SK-N-SH (cell line): Measurements from ENCODE around the gene SUFU. TPM values are rescaled to one million over a fixed set of nuclear protein-coding genes. Genes with fewer than 3 reads are reported as not detected.

Experiments
- CTCF ChIA-PET: fragments of 300-600, 350-600 bp; formaldehyde crosslinking; extraction: SDS; loops from one replicate; lab custom pipeline; 2021; lab: Yijun Ruan, JAX
- POLR2A ChIA-PET: fragments of 350-600 bp; sonication (Branson Sonifier 250); formaldehyde crosslinking; extraction: SDS; loops from one replicate; lab custom pipeline; 2020; ENCODE audit warnings: antibody characterized with exemption, inconsistent platforms; lab: Yijun Ruan, JAX
- DNase-seq: peaks from one replicate; pipeline ENCODE4 v3.0.0; 2012
- H2AFZ ChIP-seq: fragments of 200-600 bp; sonication (generic); 2 replicates; pipeline ENCODE4 v1.8.1; 2016; ENCODE audit warnings: antibody characterized with exemption, mild to moderate bottlenecking, low read depth
- H3F3A ChIP-seq: fragments of 200-600 bp; sonication (generic); replicated peaks from 2 replicates; pipeline ENCODE3; 2016; ENCODE audit warnings: antibody characterized with exemption, mild to moderate bottlenecking; ENCODE audit not compliant: insufficient read depth
- H3K27ac ChIP-seq, 2 experiments: fragments of 200-500 bp in 1 of 2; fragments of 200-600 bp in 1 of 2; sonication (Bioruptor generic) in 1 of 2; sonication (generic), shearing (Covaris generic) in 1 of 2; 2 replicates each; pipeline versions ENCODE4 v1.5.1 to v1.6.1; 2014 to 2016; ENCODE audit warnings: low read depth in 2 of 2, inconsistent platforms in 1 of 2, low read length in 1 of 2, mild to moderate bottlenecking in 1 of 2, mixed read lengths in 1 of 2
- H3K27me3 ChIP-seq: fragments of 200-600 bp; sonication (generic), shearing (Covaris generic); 2 replicates; pipeline ENCODE4 v1.6.1; 2016; ENCODE audit warnings: mixed run types; ENCODE audit not compliant: insufficient read depth
- H3K36me3 ChIP-seq, 2 experiments: fragments of 200-500 bp in 1 of 2; fragments of 200-600 bp in 1 of 2; sonication (Bioruptor generic) in 1 of 2; sonication (generic) in 1 of 2; replicated peaks in 1 of 2; 2 replicates each; pipeline versions ENCODE3 to v1.5.1; 2014 to 2016; ENCODE audit warnings: low read length in 1 of 2, mild to moderate bottlenecking in 1 of 2; ENCODE audit not compliant: insufficient read depth in 2 of 2, control insufficient read depth in 1 of 2
- H3K4me1 ChIP-seq, 2 experiments: fragments of 200-500 bp in 1 of 2; fragments of 200-600 bp in 1 of 2; sonication (Bioruptor generic) in 1 of 2; sonication (generic), shearing (Covaris generic) in 1 of 2; 2 replicates each; pipeline versions ENCODE4 v1.5.1 to v1.6.1; 2014 to 2016; ENCODE audit warnings: low read depth in 1 of 2, low read length in 1 of 2, mixed run types in 1 of 2; ENCODE audit not compliant: insufficient read depth in 2 of 2, control insufficient read depth in 1 of 2
- H3K4me2 ChIP-seq: fragments of 200-600 bp; sonication (generic), shearing (Covaris generic); 2 replicates; pipeline ENCODE4 v1.6.1; 2017; ENCODE audit warnings: mixed run types
- H3K4me3 ChIP-seq, 2 experiments: fragments of 200-500 bp in 1 of 2; fragments of 200-600 bp in 1 of 2; sonication (Bioruptor generic) in 1 of 2; sonication (generic), shearing (Covaris generic) in 1 of 2; 2 replicates each; pipeline versions ENCODE4 v1.5.1 to v1.8.1; 2014 to 2016; ENCODE audit warnings: low read depth in 2 of 2, inconsistent platforms in 1 of 2, low read length in 1 of 2, mild to moderate bottlenecking in 1 of 2, mixed read lengths in 1 of 2, moderate library complexity in 1 of 2
- H3K79me2 ChIP-seq: fragments of 200-600 bp; sonication (generic); 2 replicates; pipeline ENCODE4 v1.8.1; 2017; ENCODE audit warnings: mild to moderate bottlenecking; ENCODE audit not compliant: insufficient read depth
- H3K9ac ChIP-seq: fragments of 200-600 bp; sonication (generic); 2 replicates; pipeline ENCODE4 v1.6.1; 2017; ENCODE audit warnings: mixed run types
- H3K9me2 ChIP-seq: fragments of 200-600 bp; sonication (generic); 2 replicates; pipeline ENCODE4 v1.6.1; 2017; ENCODE audit warnings: mixed run types
- H3K9me3 ChIP-seq: fragments of 200-600 bp; sonication (generic); 2 replicates; pipeline ENCODE4 v1.6.1; 2017; ENCODE audit warnings: mixed run types, mild to moderate bottlenecking, moderate library complexity
- H4K20me1 ChIP-seq: fragments of 200-600 bp; sonication (generic); 2 replicates; pipeline ENCODE4 v1.6.1; 2017; ENCODE audit warnings: mild to moderate bottlenecking, mixed run types; ENCODE audit not compliant: insufficient read depth
- CTCF ChIP-seq: fragments of 200-600 bp; sonication (generic); IDR thresholded peaks from 2 replicates; pipeline ENCODE4 v1.6.1; 2017; ENCODE audit warnings: antibody characterized with exemption, mild to moderate bottlenecking, moderate library complexity
- EZH2phosphoT487 ChIP-seq: fragments of 200-600 bp; sonication (generic); IDR thresholded peaks from 2 replicates; pipeline ENCODE4 v1.6.1; 2017; ENCODE audit warnings: low read depth, mixed run types, mild to moderate bottlenecking, antibody characterized with exemption, moderate library complexity, borderline replicate concordance
- GABPA ChIP-seq: IDR thresholded peaks from 2 replicates; pipeline ENCODE4 v1.4.0; 2012; ENCODE audit warnings: low read depth, mild to moderate bottlenecking
- RAD21 ChIP-seq: IDR thresholded peaks from 2 replicates; pipeline ENCODE4 v1.6.1; 2012; ENCODE audit warnings: mild to moderate bottlenecking, low read length
- RFX5 ChIP-seq: IDR thresholded peaks from 2 replicates; pipeline ENCODE4 v1.6.1; 2012; ENCODE audit warnings: mild to moderate bottlenecking, improper control_type of control experiment, low read length
- SMC3 ChIP-seq: IDR thresholded peaks from 2 replicates; pipeline ENCODE4 v1.6.1; 2012; ENCODE audit warnings: low read depth, low read length, improper control_type of control experiment
- TEAD4 ChIP-seq: IDR thresholded peaks from 2 replicates; pipeline ENCODE4 v1.4.0; 2012; ENCODE audit warnings: mild to moderate bottlenecking, borderline replicate concordance; ENCODE audit not compliant: insufficient read depth
- YY1 ChIP-seq: IDR thresholded peaks from 2 replicates; pipeline ENCODE4 v1.4.0; 2012; ENCODE audit warnings: low read depth, mild to moderate bottlenecking
- WGBS: methylation state at CpG from one replicate; pipeline ENCODE4 v1.1.6; 2017; ENCODE audit warnings: low lambda C conversion rate; 5-methylcytosine and 5-hydroxymethylcytosine counted together
- polyA plus RNA-seq, 3 experiments: library from polyadenylated mRNA; depleted of rRNA; stranded (reverse); fragments of >200 nt; gene quantifications; 2 replicates each; pipeline ENCODE4 v1.2.3, GENCODE V29; 2012
- TF ChIP-seq, protein P1 (sequence below): IDR thresholded peaks from 2 replicates; pipeline ENCODE4 v1.4.0; 2012; ENCODE audit warnings: low read depth

The SUFU gene
- polyA plus RNA-seq, 1 of the 3 experiments (the other 2 are of a cell fraction) = 5.7 TPM

DNA sequence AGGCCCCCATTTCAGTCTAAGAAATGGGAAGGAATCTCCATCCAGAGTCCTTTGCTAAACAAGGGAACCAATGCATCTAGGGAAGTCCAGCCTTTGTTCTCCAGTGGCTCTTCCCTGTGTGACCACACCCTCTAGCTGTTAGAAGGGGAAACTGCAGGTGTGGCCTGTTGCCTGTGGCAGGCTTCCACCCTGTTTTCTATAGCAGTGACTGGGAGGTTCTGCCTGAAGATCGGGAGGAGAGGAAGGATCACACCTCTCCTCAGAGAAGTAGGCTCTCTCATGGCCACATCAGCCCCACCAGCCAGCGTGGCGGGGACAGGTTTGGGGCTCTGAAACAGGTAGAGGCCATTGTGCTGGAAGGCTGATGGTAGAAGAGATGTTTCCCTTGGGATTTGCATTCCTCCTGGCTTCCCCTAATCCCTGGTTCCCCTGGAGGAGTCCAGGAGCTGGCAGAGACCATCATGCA lies 92.8 kb downstream of the SUFU start:
- H3K27me3 ChIP-seq = no peaks in the 10 kb centered on the region
- TF ChIP-seq, protein P1, sequence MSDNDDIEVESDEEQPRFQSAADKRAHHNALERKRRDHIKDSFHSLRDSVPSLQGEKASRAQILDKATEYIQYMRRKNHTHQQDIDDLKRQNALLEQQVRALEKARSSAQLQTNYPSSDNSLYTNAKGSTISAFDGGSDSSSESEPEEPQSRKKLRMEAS = no peak
- TF ChIP-seq RFX5 (no peak), CTCF (peak; percentile 69), RAD21 (peak; percentile 78), SMC3 (peak; percentile 58)
- H3K9me2 ChIP-seq = no peaks in the 10 kb centered on the region
- ChIA-PET CTCF (interaction anchor here (0.7 to 3.7 kb wide), 15 partner anchors 9 to 135 kb away, joined by 3 to 29 read pairs (median 5); partner anchors contain the start of gene ACTR1A), POLR2A (no interaction called here)
- no peak overlapping the region for H3K4me2 ChIP-seq
- no peaks in the 10 kb centered on the region for H4K20me1 ChIP-seq
- peaks cover 3 to 5% of the 10 kb centered on the region in 2 experiments; a peak in 2 of 4 replicates for H3K4me1 ChIP-seq
- 67% methylated on average over 3 of the region's 3 CpGs for WGBS
- H3K9me3 ChIP-seq = no peaks in the 10 kb centered on the region
- peaks cover 4 to 26% of the 10 kb centered on the region in 2 experiments for H3K36me3 ChIP-seq
- no peak overlapping the region; a peak in 1 of 4 replicates for H3K27ac ChIP-seq
- H2AFZ ChIP-seq = no peak overlapping the region
- H3K9ac ChIP-seq = no peak overlapping the region
- H3K79me2 ChIP-seq = no peaks in the 10 kb centered on the region
- H3K4me3 ChIP-seq = no peak overlapping the region; a peak in 1 of 4 replicates
- no peaks in the 10 kb centered on the region for H3F3A ChIP-seq
- DNase-seq = peak; percentile 76

DNA sequence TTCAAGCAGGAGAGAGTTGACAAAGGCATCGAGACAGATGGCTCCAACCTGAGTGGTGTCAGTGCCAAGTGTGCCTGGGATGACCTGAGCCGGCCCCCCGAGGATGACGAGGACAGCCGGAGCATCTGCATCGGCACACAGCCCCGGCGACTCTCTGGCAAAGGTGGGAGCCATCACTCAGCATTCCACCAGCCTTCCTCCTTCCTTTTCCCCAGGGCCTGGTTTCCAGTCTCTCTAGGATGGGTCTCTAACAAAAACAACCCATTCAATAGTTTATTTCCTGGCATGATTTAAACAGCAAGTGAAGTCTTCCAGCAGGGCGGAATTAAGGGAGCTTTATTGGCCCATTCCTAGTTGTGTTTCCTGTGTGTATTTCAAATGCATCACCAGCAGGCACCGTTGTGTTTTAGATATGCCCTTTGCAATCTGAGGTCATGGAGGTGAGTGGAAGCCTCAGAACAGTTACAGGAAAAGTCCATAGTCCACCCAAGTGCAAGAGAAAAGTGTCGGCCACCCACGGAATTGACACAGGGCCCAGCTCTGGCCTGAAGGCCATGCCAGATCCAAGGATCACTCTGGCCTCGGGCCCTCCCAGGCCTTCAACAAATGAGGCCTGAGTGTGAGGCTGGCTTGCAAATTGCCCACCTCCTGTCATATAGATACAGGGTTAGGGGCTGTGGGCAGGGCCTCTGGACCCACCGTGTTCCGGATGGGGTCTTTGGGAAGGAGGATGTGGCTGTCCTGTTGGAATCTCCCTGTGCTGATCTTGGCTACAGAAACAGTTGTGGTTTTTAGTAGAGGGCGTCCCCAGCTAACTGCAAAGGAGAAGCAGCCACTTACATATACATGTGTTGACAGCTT lies 93.6 kb downstream of the SUFU start:
- TF ChIP-seq YY1 (no peak), TEAD4 (no peak), GABPA (no peak), EZH2phosphoT487 (no peak)
- TF ChIP-seq, protein P1 = no peak
- 80% methylated on average over 7 of the region's 16 CpGs for WGBS
- CTCF ChIA-PET = interaction anchor here (0.6 to 3.7 kb wide), 10 partner anchors 10 to 1909 kb away, joined by 3 to 29 read pairs (median 6); partner anchors contain the start of gene ACTR1A

More for the DNA sequence above, 93.6 kb downstream of the SUFU start:
- no peaks in the 10 kb centered on the region for H3F3A ChIP-seq
- DNase-seq = no peak
- POLR2A ChIA-PET = no interaction called here
- H3K4me2 ChIP-seq = no peak overlapping the region
- no peak overlapping the region for H2AFZ ChIP-seq
- no peak overlapping the region for H3K9ac ChIP-seq
- H4K20me1 ChIP-seq = no peaks in the 10 kb centered on the region
- H3K27me3 ChIP-seq = no peaks in the 10 kb centered on the region
- H3K79me2 ChIP-seq = no peaks in the 10 kb centered on the region
- no peak overlapping the region for H3K27ac ChIP-seq
- H3K36me3 ChIP-seq = peaks cover 4 to 26% of the 10 kb centered on the region in 2 experiments
- no peaks in the 10 kb centered on the region for H3K9me2 ChIP-seq
- no peak overlapping the region for H3K4me3 ChIP-seq
- no peaks in the 10 kb centered on the region for H3K9me3 ChIP-seq
- H3K4me1 ChIP-seq = peaks cover 3 to 8% of the 10 kb centered on the region in 2 experiments; a peak in 2 of 4 replicates
